ENCODE results near the gene KPTN. TPM values are rescaled to one million over a fixed set of nuclear protein-coding genes. Genes with fewer than 3 reads are reported as not detected.

KPTN gene
- total RNA-seq, 2 experiments from 2014 or later, result 11.0 to 13.3 TPM

- DNase-seq, result no peak
- H3K27ac Mint-ChIP-seq, result peak overlapping the region; percentile 99
Observed at GRCh38 chr19:47514151-47514868, 30.3 kb upstream of the KPTN start.

GRCh38 chr19:47512948-47513319 is 28.9 kb upstream of the KPTN start:
- Mint-ChIP-seq H3K4me3 (peak overlapping the region; percentile 100), H3K36me3 (peaks cover 9% of the 10 kb centered on the region), H3K4me1 (peaks cover 69% of the 10 kb centered on the region), H3K27ac (peak overlapping the region; percentile 99), H3K9me3 (ENCODE audit: low read depth) (no peaks in the 10 kb centered on the region), H3K27me3 (no peaks in the 10 kb centered on the region)
- CTCF ChIA-PET, result interaction anchor here (0.8 to 2.5 kb wide), 3 partner anchors 11 to 185 kb away, joined by 4 to 11 read pairs (median 4); partner anchors contain the start of gene KPTN
- DNase-seq, result no peak
- no peak for ATAC-seq

More at GRCh38 chr19:47514151-47514868, 30.3 kb upstream of the KPTN start:
- Mint-ChIP-seq H3K36me3 (peaks cover 9% of the 10 kb centered on the region), H3K4me1 (peaks cover 79% of the 10 kb centered on the region), H3K27me3 (no peaks in the 10 kb centered on the region), H3K4me3 (peak overlapping the region; percentile 100), H3K9me3 (ENCODE audit: low read depth) (no peaks in the 10 kb centered on the region)
- CTCF ChIA-PET, result interaction anchor here (1.2 to 3.6 kb wide), 4 partner anchors 30 to 96 kb away, joined by 3 to 30 read pairs (median 17); partner anchors contain the start of gene KPTN
- ATAC-seq, result no peak

GRCh38 chr19:47512183-47512947 is 28.3 kb upstream of the KPTN start:
- CTCF ChIA-PET, result interaction anchor here (0.8 to 2.5 kb wide), 3 partner anchors 10 to 186 kb away, joined by 4 to 11 read pairs (median 4); partner anchors contain the start of gene KPTN
- DNase-seq (no peak), ATAC-seq (no peak)
- H3K4me1 Mint-ChIP-seq, result peaks cover 63% of the 10 kb centered on the region
- peak overlapping the region; percentile 99 for H3K27ac Mint-ChIP-seq
- peak overlapping the region; percentile 100 for H3K4me3 Mint-ChIP-seq
- H3K9me3 Mint-ChIP-seq (ENCODE audit: low read depth), result no peaks in the 10 kb centered on the region
- no peaks in the 10 kb centered on the region for H3K27me3 Mint-ChIP-seq
- peaks cover 9% of the 10 kb centered on the region for H3K36me3 Mint-ChIP-seq

- H3K9me3 Mint-ChIP-seq (ENCODE audit: low read depth), result no peaks in the 10 kb centered on the region
- no peak overlapping the region for H3K4me3 Mint-ChIP-seq
- peaks cover 10% of the 10 kb centered on the region for H3K36me3 Mint-ChIP-seq
- peaks cover 56% of the 10 kb centered on the region for H3K4me1 Mint-ChIP-seq
- ATAC-seq, result no peak
- H3K27me3 Mint-ChIP-seq, result no peaks in the 10 kb centered on the region
- H3K27ac Mint-ChIP-seq, result peak overlapping the region; percentile 99
- CTCF ChIA-PET, result interaction anchor here (2.5 kb wide), 1 partner anchor 27 kb away, joined by 11 read pairs; the partner anchor contains the start of gene KPTN
- no peak for DNase-seq
Observed at GRCh38 chr19:47511681-47512080, 27.7 kb upstream of the KPTN start.

- Mint-ChIP-seq H3K9me3 (ENCODE audit: low read depth) (no peaks in the 10 kb centered on the region), H3K27ac (no peak overlapping the region), H3K4me1 (peaks cover 50% of the 10 kb centered on the region), H3K4me3 (no peak overlapping the region), H3K36me3 (peaks cover 11% of the 10 kb centered on the region), H3K27me3 (no peaks in the 10 kb centered on the region)
- CTCF ChIA-PET, result interaction anchor here (2.1 kb wide), 1 partner anchor 27 kb away, joined by 7 read pairs; the partner anchor contains the start of gene KPTN
- ATAC-seq (no peak), DNase-seq (no peak)
Observed at GRCh38 chr19:47511128-47511517, 27.1 kb upstream of the KPTN start.

- ATAC-seq (no peak), DNase-seq (no peak)
- CTCF ChIA-PET, result interaction anchor here (1.2 to 2.1 kb wide), 2 partner anchors 27 to 188 kb away, joined by 5 to 7 read pairs; partner anchors contain the start of gene KPTN
- Mint-ChIP-seq H3K36me3 (peaks cover 11% of the 10 kb centered on the region), H3K9me3 (ENCODE audit: low read depth) (no peaks in the 10 kb centered on the region), H3K4me1 (peaks cover 45% of the 10 kb centered on the region), H3K4me3 (no peak overlapping the region), H3K27ac (no peak overlapping the region), H3K27me3 (no peaks in the 10 kb centered on the region)
Observed at GRCh38 chr19:47510516-47511127, 26.6 kb upstream of the KPTN start.

- peaks cover 42% of the 10 kb centered on the region for H3K4me1 Mint-ChIP-seq
- ATAC-seq, result no peak
- no peak for DNase-seq
- H3K27ac Mint-ChIP-seq, result no peak overlapping the region
- H3K36me3 Mint-ChIP-seq, result peaks cover 11% of the 10 kb centered on the region
- H3K9me3 Mint-ChIP-seq (ENCODE audit: low read depth), result no peaks in the 10 kb centered on the region
- no peak overlapping the region for H3K4me3 Mint-ChIP-seq
- H3K27me3 Mint-ChIP-seq, result no peaks in the 10 kb centered on the region
- CTCF ChIA-PET, result interaction anchor here (0.8 to 2.1 kb wide), 4 partner anchors 26 to 205 kb away, joined by 3 to 7 read pairs (median 4); partner anchors contain the start of gene KPTN
Observed at GRCh38 chr19:47509973-47510372, 26.0 kb upstream of the KPTN start.

- no peak overlapping the region for H3K27ac Mint-ChIP-seq
- ATAC-seq (no peak), DNase-seq (no peak)
- CTCF ChIA-PET, result interaction anchor here (0.8 to 2.1 kb wide), 5 partner anchors 25 to 205 kb away, joined by 3 to 7 read pairs (median 4); partner anchors contain the start of gene KPTN
- H3K36me3 Mint-ChIP-seq, result peaks cover 5% of the 10 kb centered on the region
- no peak overlapping the region for H3K4me3 Mint-ChIP-seq
- H3K9me3 Mint-ChIP-seq (ENCODE audit: low read depth), result no peaks in the 10 kb centered on the region
- H3K4me1 Mint-ChIP-seq, result peaks cover 36% of the 10 kb centered on the region
- H3K27me3 Mint-ChIP-seq, result no peaks in the 10 kb centered on the region
Observed at GRCh38 chr19:47509170-47509847, 25.3 kb upstream of the KPTN start.

GRCh38 chr19:47508721-47509120 is 24.7 kb upstream of the KPTN start:
- H3K4me1 Mint-ChIP-seq, result peaks cover 33% of the 10 kb centered on the region
- H3K36me3 Mint-ChIP-seq, result peaks cover 5% of the 10 kb centered on the region
- no peaks in the 10 kb centered on the region for H3K27me3 Mint-ChIP-seq
- no peak overlapping the region for H3K4me3 Mint-ChIP-seq
- H3K27ac Mint-ChIP-seq, result no peak overlapping the region
- CTCF ChIA-PET, result interaction anchor here (1.0 to 1.2 kb wide), 2 partner anchors 72 to 102 kb away, joined by 4 read pairs; no protein-coding TSS in a partner anchor
- no peaks in the 10 kb centered on the region for H3K9me3 Mint-ChIP-seq (ENCODE audit: low read depth)
- DNase-seq (no peak), ATAC-seq (no peak)

- DNase-seq (no peak), ATAC-seq (no peak)
- peaks cover 7% of the 10 kb centered on the region for H3K36me3 Mint-ChIP-seq
- no peak overlapping the region for H3K4me3 Mint-ChIP-seq
- peaks cover 27% of the 10 kb centered on the region for H3K4me1 Mint-ChIP-seq
- no peaks in the 10 kb centered on the region for H3K9me3 Mint-ChIP-seq (ENCODE audit: low read depth)
- H3K27ac Mint-ChIP-seq, result no peak overlapping the region
- H3K27me3 Mint-ChIP-seq, result no peaks in the 10 kb centered on the region
- CTCF ChIA-PET, result no interaction called here
Observed at GRCh38 chr19:47507924-47508553, 24.0 kb upstream of the KPTN start.

- H3K4me3 Mint-ChIP-seq, result no peak overlapping the region
- ATAC-seq, result no peak
Observed at GRCh38 chr19:47507012-47507411, 23.0 kb upstream of the KPTN start.

GRCh38 chr19:47506459-47506858 is 22.4 kb upstream of the KPTN start:
- no peak for DNase-seq
- Mint-ChIP-seq H3K9me3 (ENCODE audit: low read depth) (no peaks in the 10 kb centered on the region), H3K4me1 (peaks cover 11% of the 10 kb centered on the region), H3K27ac (no peak overlapping the region), H3K4me3 (no peak overlapping the region), H3K36me3 (peaks cover 3% of the 10 kb centered on the region), H3K27me3 (no peaks in the 10 kb centered on the region)
- ATAC-seq, result no peak
- CTCF ChIA-PET, result no interaction called here

More at GRCh38 chr19:47507012-47507411, 23.0 kb upstream of the KPTN start:
- no peak overlapping the region for H3K27ac Mint-ChIP-seq
- H3K36me3 Mint-ChIP-seq, result peaks cover 3% of the 10 kb centered on the region
- DNase-seq, result no peak
- H3K9me3 Mint-ChIP-seq (ENCODE audit: low read depth), result no peaks in the 10 kb centered on the region
- H3K27me3 Mint-ChIP-seq, result no peaks in the 10 kb centered on the region
- peaks cover 16% of the 10 kb centered on the region for H3K4me1 Mint-ChIP-seq
- CTCF ChIA-PET, result no interaction called here
